ENCODE data around the gene RMP24. TPM values are rescaled to one million over a fixed set of nuclear protein-coding genes. Genes with fewer than 3 reads are reported as not detected.
"Not testable (repeated sequence)": the region's sequence is repeated elsewhere in the genome, so short reads cannot be mapped to it uniquely, and the experiment has no call there.

Gene RMP24

GRCh38 chr18:36009214-36009613 lies 36.7 kb downstream of the RMP24 start:
- no peak for DNase-seq (ENCODE audit: low read depth, low spot score)
- in situ Hi-C loops (cut with HindIII; ENCODE audit: low pct_unique_long_range_greater_than_20kb, low sequenced_read_pairs), result no loop called here

GRCh38 chr18:36012891-36013290 lies 40.4 kb downstream of the RMP24 start:
- no peak for DNase-seq (ENCODE audit: low read depth, low spot score)
- in situ Hi-C loops (cut with HindIII; ENCODE audit: low pct_unique_long_range_greater_than_20kb, low sequenced_read_pairs), result no loop called here

GRCh38 chr18:36015629-36016028 lies 43.1 kb downstream of the RMP24 start:
- in situ Hi-C loops (cut with HindIII; ENCODE audit: low pct_unique_long_range_greater_than_20kb, low sequenced_read_pairs), result no loop called here
- no peak for DNase-seq (ENCODE audit: low read depth, low spot score)

- DNase-seq (ENCODE audit: low read depth, low spot score), result no peak
- in situ Hi-C loops (cut with HindIII; ENCODE audit: low pct_unique_long_range_greater_than_20kb, low sequenced_read_pairs), result no loop called here
These were observed 44.8 kb downstream of the RMP24 start for GRCh38 chr18:36017232-36017631.

- DNase-seq (ENCODE audit: low read depth, low spot score), result no peak
- in situ Hi-C loops (cut with HindIII; ENCODE audit: low pct_unique_long_range_greater_than_20kb, low sequenced_read_pairs), result no loop called here
These were observed 47.8 kb downstream of the RMP24 start for GRCh38 chr18:36020174-36020711.

- DNase-seq (ENCODE audit: low read depth, low spot score), result peak; percentile 72
- in situ Hi-C loops (cut with HindIII; ENCODE audit: low pct_unique_long_range_greater_than_20kb, low sequenced_read_pairs), result no loop called here
These were observed 50.9 kb downstream of the RMP24 start for GRCh38 chr18:36023336-36023735.

GRCh38 chr18:36024241-36024640 lies 51.8 kb downstream of the RMP24 start:
- DNase-seq (ENCODE audit: low read depth, low spot score); in situ Hi-C loops (cut with HindIII; ENCODE audit: low pct_unique_long_range_greater_than_20kb, low sequenced_read_pairs): not testable (repeated sequence)

GRCh38 chr18:36025025-36025424 lies 52.5 kb downstream of the RMP24 start:
- in situ Hi-C loops (cut with HindIII; ENCODE audit: low pct_unique_long_range_greater_than_20kb, low sequenced_read_pairs), result no loop called here
- DNase-seq (ENCODE audit: low read depth, low spot score), result peak; percentile 27

- in situ Hi-C loops (cut with HindIII; ENCODE audit: low pct_unique_long_range_greater_than_20kb, low sequenced_read_pairs), result no loop called here
- no peak for DNase-seq (ENCODE audit: low read depth, low spot score)
These were observed 56.4 kb downstream of the RMP24 start for GRCh38 chr18:36028859-36029258.

Small RNAs within 50 kb of the gene (small RNA-seq; reads per million reads assigned to genes)
- 0 to 0.19 reads per million in 2 experiments for gene MIR3929

Other genes starting within 250 kb of the RMP24 start
- gene RPRD1A, start 94.9 kb downstream of the RMP24 start, total RNA-seq (2014; rRNA removed; shearing (Covaris generic)), result 58.5 TPM in 2 replicates
- 643 and 687 TPM in 2 replicates for gene SLC39A6, start 156.7 kb downstream of the RMP24 start, total RNA-seq (2014; rRNA removed; shearing (Covaris generic))
- gene ELP2, start 157.2 kb downstream of the RMP24 start, total RNA-seq (2014; rRNA removed; shearing (Covaris generic)), result 174 and 208 TPM in 2 replicates
- 30.0 and 50.8 TPM in 2 replicates for gene MOCOS, start 214.8 kb downstream of the RMP24 start, total RNA-seq (2014; rRNA removed; shearing (Covaris generic))

All from SK-MEL-5 (cell line).